ENCODE results near the gene S100PBP. TPM values are rescaled to one million over a fixed set of nuclear protein-coding genes. Genes with fewer than 3 reads are reported as not detected.

S100PBP gene
- total and polyA plus RNA-seq, 2 of the 4 experiments (the other 2 are of a cell fraction), result 13.9 to 20.3 TPM

GRCh38 chr1:32791881-32792280 is 25.6 kb upstream of the S100PBP start:
- no CpG with 5 or more reads among the region's 1 CpG for WGBS, 2 experiments (ENCODE audit: extremely low coverage in 2 of 2, insufficient read length in 1 of 2)
- no peak overlapping the region for H2BK20ac ChIP-seq (ENCODE audit: low read depth, low read length)
- intact Hi-C loops (cut with micrococcal nuclease) (no loop called here), dilution Hi-C loops (cut with HindIII; ENCODE audit: low sequenced_read_pairs, unreplicated experiment) (no loop called here), in situ Hi-C loops (cut with MboI; ENCODE audit: low sequenced_read_pairs) (no loop called here)
- peaks cover 22 to 58% of the 10 kb centered on the region in 2 experiments; a peak in 3 of 4 replicates for H3K79me1 ChIP-seq (ENCODE audit: low read depth in 1 of 2, low read length in 2 of 2)
- no peak overlapping the region for H2BK120ac ChIP-seq (ENCODE audit: low read depth, low read length)
- H2AK9ac ChIP-seq (replicated peaks; ENCODE audit: low read depth, low read length, poor library complexity), result no peak overlapping the region
- H2BK15ac ChIP-seq (ENCODE audit: low read depth, low read length), result no peak overlapping the region
- H3K56ac ChIP-seq (ENCODE audit: extremely low read depth, insufficient read depth, low read length), result no peak overlapping the region
- H4K8ac ChIP-seq (ENCODE audit: low read depth in 2 of 2, low read length in 2 of 2), result no peak overlapping the region
- no peak overlapping the region for H3K14ac ChIP-seq (replicated peaks; ENCODE audit: low read depth, low read length)
- no peak overlapping the region for H3K18ac ChIP-seq (ENCODE audit: low read depth, low read length)
- no peak overlapping the region for H4K91ac ChIP-seq (ENCODE audit: insufficient read depth, low read depth, low read length)
- ATAC-seq (ENCODE audit: low read depth) (peak; percentile 75), DNase-seq (peak; percentile 60)
- peaks cover 4% of the 10 kb centered on the region; the same call in 1 of the 2 replicates for H3K9me1 ChIP-seq (ENCODE audit: insufficient read depth, low read length)
- peaks cover 40% of the 10 kb centered on the region for H3K36me3 ChIP-seq (ENCODE audit: control insufficient read depth, insufficient read depth, low read length)
- no peak overlapping the region for H3K4me3 ChIP-seq (ENCODE audit: insufficient read depth, low read depth, low read length)
- H3K4ac ChIP-seq (ENCODE audit: low read depth, low read length), result no peak overlapping the region
- no peak overlapping the region for H2AK5ac ChIP-seq (ENCODE audit: low read depth, low read length)
- no peak overlapping the region for H3K23ac ChIP-seq (ENCODE audit: low read depth, low read length)
- no peak overlapping the region for H4K5ac ChIP-seq (ENCODE audit: low read depth, low read length)
- H3K4me1 ChIP-seq (ENCODE audit: control insufficient read depth, insufficient read depth, low read length), result peaks cover 7% of the 10 kb centered on the region; the same call in 1 of the 2 replicates
- no peak overlapping the region for H2BK5ac ChIP-seq (ENCODE audit: low read depth, low read length, poor library complexity, severe bottlenecking)
- ChIA-PET POLR2A (ENCODE audit: unreplicated experiment) (no interaction called here), CTCF (interaction anchor here (0.8 to 1.9 kb wide), 2 partner anchors 9 to 79 kb away, joined by 3 to 6 read pairs; no protein-coding TSS in a partner anchor)
- H4K20me1 ChIP-seq (ENCODE audit: insufficient read depth, low read length), result peaks cover 11% of the 10 kb centered on the region; the same call in 1 of the 2 replicates
- no peak overlapping the region for H3K9ac ChIP-seq (ENCODE audit: low read depth, low read length)
- H2AFZ ChIP-seq (replicated peaks; ENCODE audit: low read length, poor library complexity), result no peak overlapping the region
- H3K9me3 ChIP-seq (ENCODE audit: control insufficient read depth, insufficient read depth, low read length), result no peaks in the 10 kb centered on the region
- no peaks in the 10 kb centered on the region for H3K27me3 ChIP-seq (ENCODE audit: control insufficient read depth, insufficient read depth, low read length)
- BruUV-seq (replicated peaks), result no TSS peak
- no peak overlapping the region for H3K27ac ChIP-seq (ENCODE audit: insufficient read depth, low read length)
- TF ChIP-seq CEBPB (IDR thresholded peaks at IDR 0.05; ENCODE audit: low read depth, low read length), result no peak
- no peak for TF ChIP-seq NFE2L2 (IDR thresholded peaks at IDR 0.05; ENCODE audit: low read depth, low read length)
- TF ChIP-seq RAD21 (IDR thresholded peaks at IDR 0.05; ENCODE audit: low read length), result no peak
- no peak for TF ChIP-seq MAFK (IDR thresholded peaks at IDR 0.05; ENCODE audit: low read depth, low read length)
- no peak for TF ChIP-seq POLR2A (IDR thresholded peaks at IDR 0.05; ENCODE audit: low read depth, low read length)
- no peak for TF ChIP-seq RCOR1 (IDR thresholded peaks at IDR 0.05; ENCODE audit: insufficient replicate concordance, low read length)
- no peak for TF ChIP-seq RFX5 (IDR thresholded peaks at IDR 0.05; ENCODE audit: low read depth, low read length)
- no peak for TF ChIP-seq BHLHE40 (IDR thresholded peaks at IDR 0.05; ENCODE audit: low read depth, low read length)
- no peak for TF ChIP-seq FOS (IDR thresholded peaks at IDR 0.05; ENCODE audit: low read depth, low read length)
- no peak for TF ChIP-seq MAZ (IDR thresholded peaks at IDR 0.05; ENCODE audit: borderline replicate concordance, low read depth, low read length)
- no peak for TF ChIP-seq CHD1 (IDR thresholded peaks at IDR 0.05; ENCODE audit: low read depth, low read length)
- TF ChIP-seq ELK1 (IDR thresholded peaks at IDR 0.05; ENCODE audit: borderline replicate concordance, low read depth, low read length), result no peak
- no peak for TF ChIP-seq USF2 (IDR thresholded peaks at IDR 0.05; ENCODE audit: low read depth, low read length)
- no peak for TF ChIP-seq CTCF (conservative IDR thresholded peaks at IDR 0.05; ENCODE audit: low read depth, low read length)
- no peak for TF ChIP-seq MXI1 (IDR thresholded peaks at IDR 0.05; ENCODE audit: borderline replicate concordance, low read depth, low read length)
- no peak for TF ChIP-seq SMC3 (IDR thresholded peaks at IDR 0.05; ENCODE audit: low read depth, low read length)
- no peak overlapping the region for H3K4me2 ChIP-seq (ENCODE audit: low read depth, low read length)
